Mesenchymal stem cell (in vitro differentiated cells and primary cell): Measurements from ENCODE around the gene TMEM205.

ENCODE experiments used
- DNase-seq: peaks from one replicate; pipeline ENCODE4 v3.0.0-alpha.2; 2013
- H2AFZ ChIP-seq: one replicate; pipeline ENCODE4 v1.6.1; 2013; ENCODE audit warnings: low read depth, mild to moderate bottlenecking, control low read depth, inconsistent platforms, low read length, moderate library complexity
- H2AK5ac ChIP-seq: 2 replicates; pipeline ENCODE4 v1.6.1; 2013; ENCODE audit warnings: low read length, moderate library complexity, mild to moderate bottlenecking, inconsistent platforms; ENCODE audit not compliant: severe bottlenecking
- H2BK120ac ChIP-seq: one replicate; pipeline ENCODE4 v1.6.1; 2013; ENCODE audit warnings: low read depth, mild to moderate bottlenecking, inconsistent platforms, low read length, moderate library complexity
- H2BK12ac ChIP-seq, 2 experiments: one replicate each; pipeline ENCODE4 v1.6.1; 2013; ENCODE audit warnings: inconsistent platforms in 2 of 2, low read length in 2 of 2, mild to moderate bottlenecking in 2 of 2, moderate library complexity in 2 of 2, control low read depth in 1 of 2
- H2BK15ac ChIP-seq: one replicate; pipeline ENCODE4 v1.6.1; 2013; ENCODE audit warnings: mild to moderate bottlenecking, low read depth, inconsistent platforms; ENCODE audit not compliant: poor library complexity, severe bottlenecking
- H2BK5ac ChIP-seq: 2 replicates; pipeline ENCODE4 v1.6.1; 2013; ENCODE audit warnings: low read depth, mild to moderate bottlenecking, low read length, control low read depth, inconsistent platforms; ENCODE audit not compliant: poor library complexity, severe bottlenecking
- H3K14ac ChIP-seq, 2 experiments: one replicate each; pipeline ENCODE4 v1.6.1; 2013; ENCODE audit warnings: inconsistent platforms in 2 of 2, low read length in 2 of 2, control low read depth in 1 of 2, mild to moderate bottlenecking in 1 of 2, moderate library complexity in 1 of 2
- H3K18ac ChIP-seq, 2 experiments: one replicate each; pipeline ENCODE4 v1.6.1; 2013; ENCODE audit warnings: inconsistent platforms in 2 of 2, low read length in 2 of 2, control low read depth in 1 of 2, low read depth in 1 of 2, mild to moderate bottlenecking in 1 of 2
- H3K23ac ChIP-seq, 2 experiments: one replicate each; pipeline ENCODE4 v1.6.1; 2013; ENCODE audit warnings: inconsistent platforms in 2 of 2, low read length in 2 of 2, mild to moderate bottlenecking in 2 of 2, moderate library complexity in 2 of 2, control low read depth in 1 of 2
- H3K27ac ChIP-seq: 2 replicates; pipeline ENCODE4 v1.5.1; 2013; ENCODE audit warnings: mild to moderate bottlenecking, moderate library complexity, low read length, control low read depth, inconsistent platforms; ENCODE audit not compliant: poor library complexity, severe bottlenecking
- H3K27me3 ChIP-seq, 2 experiments: 2 replicates each; pipeline versions ENCODE4 v1.6.1 to v1.7.0; 2013; ENCODE audit warnings: low read length in 2 of 2, mild to moderate bottlenecking in 2 of 2, moderate library complexity in 2 of 2, control low read depth in 1 of 2, inconsistent platforms in 1 of 2; ENCODE audit not compliant: control insufficient read depth in 1 of 2, insufficient read depth in 1 of 2
- H3K36me3 ChIP-seq, 2 experiments: 2 replicates each; pipeline versions ENCODE4 v1.6.1 to v1.7.0; 2013; ENCODE audit warnings: low read length in 2 of 2, control low read depth in 1 of 2, inconsistent platforms in 1 of 2, low read depth in 1 of 2, mild to moderate bottlenecking in 1 of 2; ENCODE audit not compliant: insufficient read depth in 2 of 2, control insufficient read depth in 1 of 2
- H3K4ac ChIP-seq, 2 experiments: one replicate each; pipeline ENCODE4 v1.6.1; 2013; ENCODE audit warnings: inconsistent platforms in 2 of 2, low read length in 2 of 2, mild to moderate bottlenecking in 2 of 2, moderate library complexity in 2 of 2, control low read depth in 1 of 2, low read depth in 1 of 2
- H3K4me1 ChIP-seq: 2 replicates; pipeline ENCODE4 v1.6.1; 2013; ENCODE audit warnings: low read depth, low read length, control low read depth; ENCODE audit not compliant: control insufficient read depth, insufficient read depth
- H3K4me2 ChIP-seq: 2 replicates; pipeline ENCODE4 v1.6.1; 2013; ENCODE audit warnings: low read length, mild to moderate bottlenecking, inconsistent platforms; ENCODE audit not compliant: poor library complexity, severe bottlenecking
- H3K4me3 ChIP-seq, 2 experiments: 2 replicates each; pipeline versions ENCODE4 v1.5.1 to v1.7.0; 2013; ENCODE audit warnings: low read length in 2 of 2, mild to moderate bottlenecking in 2 of 2, control low read depth in 1 of 2, low read depth in 1 of 2; ENCODE audit not compliant: insufficient read depth in 1 of 2
- H3K79me1 ChIP-seq: replicated peaks from 2 replicates; pipeline ENCODE4 v1.6.1; 2013; ENCODE audit warnings: mild to moderate bottlenecking, control low read depth, low read length, inconsistent platforms; ENCODE audit not compliant: poor library complexity, severe bottlenecking
- H3K9ac ChIP-seq: 2 replicates; pipeline ENCODE4 v1.7.0; 2013; ENCODE audit warnings: mild to moderate bottlenecking, low read length, moderate library complexity
- H3K9me3 ChIP-seq: 2 replicates; pipeline ENCODE4 v1.7.0; 2013; ENCODE audit warnings: mild to moderate bottlenecking, low read length; ENCODE audit not compliant: control insufficient read depth
- H4K8ac ChIP-seq: one replicate; pipeline ENCODE4 v1.6.1; 2013; ENCODE audit warnings: inconsistent platforms, mild to moderate bottlenecking, low read length, moderate library complexity
- H4K91ac ChIP-seq: one replicate; pipeline ENCODE4 v1.6.1; 2013; ENCODE audit warnings: mild to moderate bottlenecking, low read length, inconsistent platforms
- WGBS: methylation state at CpG from one replicate; pipeline ENCODE4 v1.1.7; 2013; ENCODE audit warnings: mixed read lengths; 5-methylcytosine and 5-hydroxymethylcytosine counted together

Gene TMEM205

DNA sequence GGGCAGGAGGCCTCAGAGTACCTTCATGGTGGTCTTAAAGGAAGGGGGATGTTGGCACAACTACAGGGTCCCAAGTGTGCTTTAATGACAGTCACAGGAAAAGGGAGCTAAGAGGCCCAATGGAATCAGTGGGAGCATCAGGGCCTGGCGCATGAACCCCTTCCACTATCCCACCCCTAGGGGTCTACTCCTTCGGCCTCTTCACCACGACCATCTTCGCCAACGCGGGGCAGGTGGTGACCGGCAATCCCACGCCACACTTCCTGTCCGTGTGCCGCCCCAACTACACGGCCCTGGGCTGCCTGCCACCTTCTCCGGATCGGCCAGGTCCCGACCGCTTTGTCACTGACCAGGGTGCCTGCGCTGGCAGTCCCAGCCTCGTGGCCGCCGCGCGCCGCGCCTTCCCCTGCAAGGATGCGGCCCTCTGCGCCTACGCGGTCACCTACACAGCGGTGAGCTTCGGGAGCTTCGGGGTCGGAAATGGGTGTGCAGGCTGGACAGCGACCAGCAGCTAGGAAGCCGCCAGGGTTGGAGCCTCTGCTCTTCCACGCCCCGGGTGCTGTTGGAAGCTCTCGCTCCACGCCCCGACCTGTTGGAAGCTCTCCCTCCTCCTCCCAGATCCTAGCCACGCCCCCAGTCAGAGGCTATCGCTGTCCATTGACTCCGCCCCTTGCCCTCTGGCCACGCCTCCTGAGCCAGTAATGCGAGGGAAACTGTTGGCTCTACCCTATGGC, 15.1 kb upstream of the TMEM205 start:
- 27% methylated on average over 43 of the region's 43 CpGs for WGBS
- Histone ChIP-seq H3K9ac (no peak overlapping the region), H3K79me1 (peaks cover 6% of the 10 kb centered on the region), H3K4me1 (peaks cover 14% of the 10 kb centered on the region), H3K23ac (no peak overlapping the region), H3K9me3 (no peaks in the 10 kb centered on the region), H3K4ac (no peak overlapping the region), H3K4me2 (no peak overlapping the region), H2BK12ac (no peak overlapping the region), H2AFZ (no peak overlapping the region), H4K8ac (no peak overlapping the region), H3K18ac (no peak overlapping the region), H3K36me3 (peaks cover 56 to 69% of the 10 kb centered on the region in 2 experiments), H3K4me3 (peak overlapping the region in 1 of 2 experiments; percentile 36), H2BK120ac (no peak overlapping the region), H2BK5ac (no peak overlapping the region), H3K27me3 (peaks cover 0 to 24% of the 10 kb centered on the region in 2 experiments), H4K91ac (no peak overlapping the region), H3K27ac (no peak overlapping the region), H2BK15ac (no peak overlapping the region), H2AK5ac (no peak overlapping the region), H3K14ac (no peak overlapping the region)
- DNase-seq = no peak

DNA sequence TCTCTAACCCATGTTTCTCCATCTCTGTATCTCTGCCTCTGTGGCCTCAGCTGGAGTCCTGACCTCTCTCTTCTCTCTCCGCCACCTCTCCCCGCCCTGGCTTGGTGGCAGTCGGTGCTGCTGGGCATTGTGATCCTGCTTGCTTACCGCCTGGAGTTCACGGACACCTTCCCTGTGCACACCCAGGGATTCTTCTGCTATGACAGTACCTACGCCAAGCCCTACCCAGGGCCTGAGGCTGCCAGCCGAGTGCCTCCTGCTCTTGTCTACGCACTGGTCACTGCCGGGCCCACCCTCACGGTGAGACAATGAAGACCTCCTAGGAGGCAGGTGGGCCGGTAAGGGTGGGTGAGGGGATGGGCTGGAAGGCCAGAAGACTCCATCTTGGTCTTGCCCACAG, 13.4 kb upstream of the TMEM205 start:
- Histone ChIP-seq H3K79me1 (peaks cover 6% of the 10 kb centered on the region), H4K91ac (no peak overlapping the region), H3K4me3 (no peak overlapping the region), H3K4me2 (no peak overlapping the region), H3K9ac (no peak overlapping the region), H3K4me1 (peaks cover 21% of the 10 kb centered on the region), H2AK5ac (no peak overlapping the region), H3K18ac (no peak overlapping the region), H2BK5ac (no peak overlapping the region), H3K14ac (no peak overlapping the region), H3K9me3 (no peaks in the 10 kb centered on the region), H3K27ac (no peak overlapping the region), H3K4ac (no peak overlapping the region), H2BK12ac (no peak overlapping the region), H2BK15ac (no peak overlapping the region), H3K36me3 (peaks cover 40 to 56% of the 10 kb centered on the region in 2 experiments), H3K27me3 (peaks cover 0 to 29% of the 10 kb centered on the region in 2 experiments), H3K23ac (no peak overlapping the region), H2BK120ac (no peak overlapping the region), H2AFZ (no peak overlapping the region), H4K8ac (no peak overlapping the region)
- 92% methylated on average over 11 of the region's 11 CpGs for WGBS
- DNase-seq = no peak

DNA sequence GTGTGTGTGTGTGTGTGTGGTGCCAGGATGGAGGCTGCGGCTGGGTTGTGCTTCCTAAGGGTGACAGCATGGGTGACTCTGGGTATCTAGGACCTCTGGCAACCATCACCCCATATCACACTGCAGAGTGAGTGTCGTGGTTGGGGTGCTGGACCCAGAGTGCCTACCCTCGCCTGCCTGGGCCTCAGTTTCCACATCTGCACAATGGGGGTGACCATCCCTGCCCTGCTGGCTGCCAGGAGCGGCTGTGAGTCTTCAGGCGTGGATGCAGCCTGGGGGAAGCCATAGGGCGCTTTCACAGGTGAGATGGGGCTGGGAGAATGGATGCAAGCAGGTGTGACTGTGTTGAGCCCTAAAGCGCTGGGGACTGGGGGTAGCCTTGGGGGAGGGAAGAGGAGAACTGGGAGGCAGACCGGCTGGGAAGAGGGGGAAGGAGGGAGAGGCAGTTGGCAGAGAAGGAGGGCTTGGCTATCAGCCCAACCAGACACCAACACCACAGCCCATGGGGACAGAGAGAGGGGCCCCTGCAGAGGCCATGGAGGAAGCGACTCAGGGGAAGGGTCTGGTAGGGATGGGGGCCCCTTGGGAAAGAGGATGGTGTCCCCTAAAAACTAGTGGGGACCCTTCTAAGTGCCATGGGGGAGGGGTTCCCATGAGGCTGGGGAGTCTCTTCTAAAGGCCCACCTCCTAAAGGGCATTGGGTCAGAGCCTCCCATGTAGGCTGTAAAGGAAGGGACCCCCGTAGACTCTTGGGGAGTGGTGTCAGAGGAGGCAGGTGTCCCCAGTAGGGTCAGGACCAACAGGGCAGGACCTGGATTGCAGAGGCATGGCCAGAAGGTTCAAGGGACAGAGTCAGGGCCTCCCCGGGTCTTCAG, 10.8 kb upstream of the TMEM205 start:
- Histone ChIP-seq H3K27ac (no peak overlapping the region), H2BK15ac (no peak overlapping the region), H2BK120ac (no peak overlapping the region), H3K27me3 (peaks cover 0 to 27% of the 10 kb centered on the region in 2 experiments), H3K79me1 (peaks cover 6% of the 10 kb centered on the region), H3K9me3 (no peaks in the 10 kb centered on the region), H3K4me2 (no peak overlapping the region), H2AK5ac (no peak overlapping the region), H3K4me3 (peak overlapping the region in 1 of 2 experiments; percentile 98), H2BK12ac (no peak overlapping the region), H3K23ac (no peak overlapping the region), H3K18ac (no peak overlapping the region), H3K4ac (no peak overlapping the region), H4K91ac (no peak overlapping the region), H3K9ac (no peak overlapping the region), H3K14ac (no peak overlapping the region), H2BK5ac (no peak overlapping the region), H4K8ac (no peak overlapping the region), H3K4me1 (peaks cover 20% of the 10 kb centered on the region), H3K36me3 (peaks cover 23 to 36% of the 10 kb centered on the region in 2 experiments), H2AFZ (no peak overlapping the region)
- WGBS = 91% methylated on average over 10 of the region's 11 CpGs
- DNase-seq = no peak

DNA sequence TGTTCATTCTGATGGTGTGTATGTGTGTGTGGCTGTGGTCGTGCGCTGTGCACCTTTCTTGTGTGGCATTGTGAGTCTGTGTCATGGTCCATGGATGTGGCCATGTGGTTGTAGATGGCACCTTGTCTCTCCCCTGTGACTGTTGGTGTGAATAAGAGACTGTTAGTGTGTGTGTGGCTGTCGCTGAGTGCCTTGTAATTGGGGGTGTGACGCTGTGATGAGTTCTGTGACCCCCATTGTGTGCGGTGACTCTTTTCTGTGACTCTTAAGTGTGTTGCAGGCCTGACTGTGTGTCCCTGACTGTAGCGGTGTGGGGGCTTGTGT, 10.0 kb upstream of the TMEM205 start:
- H3K9ac ChIP-seq = peak overlapping the region; percentile 87
- H3K18ac ChIP-seq = peak overlapping the region; percentile 87 to 90
- peaks cover 13% of the 10 kb centered on the region for H3K4me1 ChIP-seq
- H2BK15ac ChIP-seq = no peak overlapping the region
- no peak overlapping the region for H2BK5ac ChIP-seq
- peaks cover 0 to 19% of the 10 kb centered on the region in 2 experiments for H3K27me3 ChIP-seq
- H3K27ac ChIP-seq = no peak overlapping the region
- H2AFZ ChIP-seq = no peak overlapping the region
- H2AK5ac ChIP-seq = no peak overlapping the region
- H3K9me3 ChIP-seq = no peaks in the 10 kb centered on the region
- peak overlapping the region in 1 of 2 experiments; percentile 75 for H3K14ac ChIP-seq
- peak overlapping the region; percentile 69 to 98 for H3K4me3 ChIP-seq
- no peak for DNase-seq
- H2BK12ac ChIP-seq = peak overlapping the region; percentile 40 to 71
- H3K4me2 ChIP-seq = peak overlapping the region; percentile 37
- peak overlapping the region; percentile 83 for H4K91ac ChIP-seq
- peaks cover 14 to 28% of the 10 kb centered on the region in 2 experiments for H3K36me3 ChIP-seq
- peak overlapping the region in 1 of 2 experiments; percentile 13 for H3K4ac ChIP-seq
- WGBS = 93% methylated on average over 6 of the region's 6 CpGs
- peak overlapping the region; percentile 72 for H4K8ac ChIP-seq
- H3K23ac ChIP-seq = no peak overlapping the region
- H3K79me1 ChIP-seq = peaks cover 6% of the 10 kb centered on the region
- H2BK120ac ChIP-seq = no peak overlapping the region
